Stimulated activated CD4-positive, alpha-beta T cell treated with anti-CD3 and anti-CD28 coated beads, TNF-alpha, amount 100 ng/mL, for 1 hour (primary cell): ENCODE data around the gene TMEM86A.

ENCODE experiments used
- DNase-seq, 3 donors: peaks; one replicate each; pipeline ENCODE4 v3.0.0-alpha.2; 2020; ENCODE audit warnings: low read depth in 3 of 3, low spot score in 1 of 3

The TMEM86A gene

DNA sequence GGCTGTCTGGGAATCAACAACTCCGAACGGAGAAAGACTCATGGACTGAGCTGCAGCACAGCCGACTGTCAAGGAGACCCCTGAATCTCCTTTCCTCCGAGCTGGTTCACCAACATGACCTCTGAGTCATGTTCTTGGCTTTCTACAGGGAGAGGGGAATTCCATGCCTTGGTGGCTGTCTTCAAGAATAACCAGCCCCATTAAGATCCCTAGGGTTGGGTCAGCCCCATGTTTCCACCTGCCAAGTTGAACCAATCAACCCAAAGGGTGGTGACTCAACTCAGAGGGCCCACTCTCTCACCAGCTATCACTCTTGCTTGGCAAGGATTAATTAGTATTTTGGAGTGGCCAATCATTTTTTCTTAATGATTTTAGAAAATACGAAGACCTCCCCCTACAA lies 55.7 kb downstream of the TMEM86A start:
- DNase-seq: no peak
